Adrenal gland (tissue), 12 donors: ENCODE data around the gene HTR2A. TPM values are rescaled to one million over a fixed set of nuclear protein-coding genes. Genes with fewer than 3 reads are reported as not detected.

ENCODE experiments used
- DNase-seq, 7 donors: peaks; one replicate each; pipeline ENCODE4 v3.0.0-alpha.2; 2019 to 2020
- H3K27ac ChIP-seq, 5 donors: fragments of 200-600 bp; sonication (generic) in 4 of 5; 1 replicate in 3 of 5; 2 replicates in 2 of 5; pipeline versions ENCODE4 v1.5.1 to v1.8.0; 2016 to 2020; ENCODE audit warnings: mild to moderate bottlenecking in 1 of 5
- H3K27me3 ChIP-seq: fragments of 200-600 bp; 2 replicates; pipeline ENCODE4 v1.8.0; 2021
- H3K36me3 ChIP-seq, 2 donors: fragments of 200-600 bp; replicated peaks in 1 of 2; 1 replicate in 1 of 2; 2 replicates in 1 of 2; pipeline versions ENCODE4 v1.5.1 to v1.8.0; 2018 to 2022
- H3K4me1 ChIP-seq, 2 donors: fragments of 200-600 bp; replicated peaks in 1 of 2; 1 replicate in 1 of 2; 2 replicates in 1 of 2; pipeline versions ENCODE4 v1.5.1 to v1.8.0; 2018 to 2021
- H3K4me3 ChIP-seq, 4 donors: fragments of 200-600 bp; sonication (generic) in 3 of 4; one replicate each; pipeline ENCODE4 v1.5.1; 2016 to 2018
- H3K9me3 ChIP-seq, 3 donors: fragments of 200-600 bp; sonication (generic) in 1 of 3; replicated peaks in 1 of 3; 1 replicate in 2 of 3; 2 replicates in 1 of 3; pipeline versions ENCODE4 v1.5.1 to v1.8.0; 2016 to 2021
- CTCF ChIP-seq, 6 experiments: fragments of 450-650 bp in 4 of 6; fragments of 200-600 bp in 2 of 6; sonication (generic) in 1 of 6; IDR thresholded peaks; 1 replicate in 5 of 6; 2 replicates in 1 of 6; pipeline versions ENCODE4 v1.5.1 to v1.8.0; 2016 to 2021; ENCODE audit warnings: antibody characterized with exemption in 6 of 6, mild to moderate bottlenecking in 2 of 6, moderate library complexity in 1 of 6
- POLR2A ChIP-seq, 2 donors: fragments of 450-650 bp; IDR thresholded peaks; one replicate each; pipeline ENCODE4 v1.6.1; 2017; ENCODE audit warnings: antibody characterized with exemption in 2 of 2, mild to moderate bottlenecking in 2 of 2, moderate library complexity in 1 of 2
- WGBS, 4 donors: extraction: QIAGEN DNeasy Blood & Tissue Kit in 2 of 4; methylation state at CpG; one replicate each; pipeline versions ENCODE4 v1.1.5 to v1.1.7; 2013 to 2017; 5-methylcytosine and 5-hydroxymethylcytosine counted together
- intact Hi-C, 2 donors: fragments of 100-400 bp; cut with DNase I; formaldehyde crosslinking; loops; one replicate each; pipeline versions ENCODE4 v1.14.1 to v1.15.0; 2022 to 2023
- polyA plus RNA-seq, 3 donors: library from polyadenylated mRNA; stranded (reverse); fragments of 200-250 nt in 2 of 3; fragments of 350-450 nt in 1 of 3; fragmentation: Illumina TruSeq in 1 of 3; extraction: RNeasy Lipid Tissue Mini Kit (QIAGEN cat#74804) in 1 of 3; gene quantifications; one replicate each; pipeline ENCODE4 v1.2.3, GENCODE V29; 2013 to 2014
- total RNA-seq, 9 donors: library from RNA; depleted of rRNA in 4 of 9; stranded (reverse); fragments of >200 nt in 4 of 9; fragments of 120-200 nt in 1 of 9; fragmentation: NEBNext Ultra II Directional in 1 of 9; extraction: Animal tissue kit (Norgen Biotek cat#: 25700) in 1 of 9; gene quantifications; one replicate each; pipeline versions ENCODE4 v1.1.0 to v1.2.4, GENCODE V29; 2013 to 2023
- donor health status: healthy with polysubstance abuse.
- donor health status: Bipolar disorder and iron deficiency.
- donor health status: DM: yes; HTN: yes; CAD: no.
- donor health status: DM: no; HTN: no; CAD: no.
- donor health status: DM: no; HTN: no; CAD: no.
- donor health status: DM: yes; HTN: yes; CAD: no.

The HTR2A gene
- total and polyA plus RNA-seq, 12 donors = 0.06 to 0.38 (median 0.19) TPM; not detected in 6

GRCh38 chr13:46866150-46866549 is 30.7 kb downstream of the HTR2A start:
- Histone ChIP-seq H3K36me3 (no peaks in the 10 kb centered on the region), H3K27me3 (no peaks in the 10 kb centered on the region), H3K4me3 (no peak overlapping the region), H3K27ac (no peak overlapping the region), H3K9me3 (no peaks in the 10 kb centered on the region), H3K4me1 (no peaks in the 10 kb centered on the region)
- WGBS, 4 donors = 31 to 56% (median 41%) methylated on average over 4 of the region's 4 CpGs
- no peak for TF ChIP-seq POLR2A (IDR thresholded peaks at IDR 0.05)
- TF ChIP-seq CTCF (IDR thresholded peaks at IDR 0.05) = no peak
- intact Hi-C loops = no loop called here
- peak in 4 of 7 donors; percentile 8 to 15 (median 14) for DNase-seq

DNA sequence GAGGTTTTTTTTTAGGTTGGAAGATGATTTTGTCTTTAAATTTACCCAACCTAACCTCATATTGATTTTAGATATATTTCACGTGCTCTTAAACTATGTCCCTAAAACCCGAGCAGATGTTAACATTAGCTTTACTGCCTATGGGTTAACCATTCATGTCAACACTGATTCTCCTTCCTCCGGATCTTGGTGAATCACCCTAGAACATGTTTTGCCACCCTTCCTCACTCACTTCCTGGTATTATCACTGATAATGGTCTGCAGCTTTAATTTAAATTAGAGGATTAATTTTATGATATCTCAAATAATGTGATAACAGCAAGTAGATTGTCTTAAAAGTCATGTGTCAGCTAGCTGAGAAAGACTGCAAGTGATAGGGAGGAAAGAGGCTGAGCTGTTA is 31.9 kb downstream of the HTR2A start:
- H3K4me3 ChIP-seq = no peak overlapping the region
- H3K36me3 ChIP-seq = no peaks in the 10 kb centered on the region
- WGBS, 4 donors = 53 to 75% (median 65%) methylated on average over 3 of the region's 3 CpGs
- no peaks in the 10 kb centered on the region for H3K4me1 ChIP-seq
- H3K9me3 ChIP-seq = no peaks in the 10 kb centered on the region
- no peaks in the 10 kb centered on the region for H3K27me3 ChIP-seq
- DNase-seq = no peak
- H3K27ac ChIP-seq = no peak overlapping the region
- no peak for TF ChIP-seq POLR2A (IDR thresholded peaks at IDR 0.05)
- no peak for TF ChIP-seq CTCF (IDR thresholded peaks at IDR 0.05)
- intact Hi-C loops = no loop called here

GRCh38 chr13:46861959-46862358 is 34.9 kb downstream of the HTR2A start:
- Histone ChIP-seq H3K27me3 (no peaks in the 10 kb centered on the region), H3K4me1 (no peaks in the 10 kb centered on the region), H3K27ac (no peak overlapping the region), H3K4me3 (no peak overlapping the region), H3K36me3 (no peaks in the 10 kb centered on the region), H3K9me3 (no peaks in the 10 kb centered on the region)
- intact Hi-C loops = no loop called here
- WGBS, 4 donors = 44 to 65% (median 56%) methylated on average over 1 of the region's 1 CpG
- DNase-seq = no peak
- TF ChIP-seq CTCF (IDR thresholded peaks at IDR 0.05) (no peak), POLR2A (IDR thresholded peaks at IDR 0.05) (no peak)

- intact Hi-C loops = no loop called here
- H3K9me3 ChIP-seq = no peaks in the 10 kb centered on the region
- no peaks in the 10 kb centered on the region for H3K36me3 ChIP-seq
- H3K4me1 ChIP-seq = no peaks in the 10 kb centered on the region
- no peak overlapping the region for H3K4me3 ChIP-seq
- TF ChIP-seq CTCF (IDR thresholded peaks at IDR 0.05) = no peak
- no peak for TF ChIP-seq POLR2A (IDR thresholded peaks at IDR 0.05)
- DNase-seq = no peak
- no peak overlapping the region for H3K27ac ChIP-seq
- H3K27me3 ChIP-seq = no peaks in the 10 kb centered on the region
These were observed 36.1 kb downstream of the HTR2A start for GRCh38 chr13:46860722-46861121.
